GM19328 (cell line): ENCODE measurements around the gene HK1.

ENCODE experiments used
- ATAC-seq: cut with Tn5 transposase; IDR thresholded peaks from one replicate; pipeline ENCODE4 v1.9.1; 2021; ENCODE audit warnings: mild to moderate bottlenecking, moderate library complexity; ENCODE audit not compliant: unreplicated experiment

The HK1 gene

DNA sequence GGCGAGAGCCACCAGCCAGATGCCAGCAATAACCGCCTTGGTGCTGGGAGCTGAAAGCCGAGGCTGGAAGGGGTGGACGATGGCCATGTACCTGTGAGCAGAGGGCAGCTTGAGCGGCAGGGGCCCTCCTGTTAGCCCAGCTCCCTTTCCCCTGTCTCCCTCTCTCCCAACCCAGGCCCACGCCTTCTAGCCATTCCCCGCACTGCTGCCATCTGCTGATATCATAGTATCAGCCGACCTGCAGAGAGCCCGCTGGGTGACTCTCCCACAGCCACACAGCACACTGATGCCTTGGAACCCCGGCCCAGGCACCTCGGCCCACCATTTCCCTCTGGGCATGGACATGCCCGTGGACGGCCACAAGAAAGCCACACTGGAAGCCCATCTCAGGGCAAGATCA lies 136.8 kb downstream of the HK1 start:
- no peak for ATAC-seq

DNA sequence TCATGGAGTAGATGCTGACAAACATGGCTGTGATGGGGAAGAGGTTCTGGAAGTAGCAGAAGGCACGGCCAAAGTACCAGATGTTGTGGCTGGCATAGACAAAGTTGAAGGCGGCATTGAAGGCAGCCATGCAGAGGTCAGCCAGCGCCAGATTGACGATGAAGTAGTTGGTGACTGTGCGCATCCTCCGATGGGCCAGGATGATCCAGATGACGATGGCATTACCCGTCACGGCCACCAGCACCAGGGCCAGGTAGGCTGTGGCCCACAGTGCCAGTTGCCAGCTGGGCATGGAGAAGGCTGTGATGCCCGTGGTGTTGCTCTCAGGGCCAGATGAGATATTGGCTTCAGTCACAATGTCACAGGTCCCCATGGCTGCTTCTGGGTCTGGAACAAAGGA lies 137.7 kb downstream of the HK1 start:
- no peak for ATAC-seq

DNA sequence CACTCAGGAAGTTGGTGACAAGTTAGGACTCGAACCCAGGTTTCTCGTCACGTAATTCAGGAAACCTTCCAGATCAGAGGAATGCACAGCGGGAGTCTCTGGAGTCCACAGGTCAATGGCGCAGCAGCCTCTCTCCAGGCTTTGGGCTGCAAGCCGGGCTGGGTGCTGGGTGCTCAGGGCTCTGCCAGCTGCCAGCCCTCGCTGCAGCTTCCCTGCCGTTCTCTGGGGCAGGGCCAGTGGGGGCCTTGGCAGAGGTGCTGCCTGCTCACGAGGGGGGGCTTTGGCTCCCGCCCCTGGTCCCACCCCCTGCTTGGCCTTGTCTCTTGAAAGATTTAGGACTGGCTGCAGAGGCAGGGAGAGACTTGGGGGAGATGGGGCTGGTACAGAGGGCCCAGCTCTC lies 138.4 kb downstream of the HK1 start, which contains the start of gene TACR2:
TSS of gene TACR2 (minus strand) at position 224 of the 400 bp plus-strand sequence. CDS start 595 bp downstream, outside the sequence.
- no peak for ATAC-seq

DNA sequence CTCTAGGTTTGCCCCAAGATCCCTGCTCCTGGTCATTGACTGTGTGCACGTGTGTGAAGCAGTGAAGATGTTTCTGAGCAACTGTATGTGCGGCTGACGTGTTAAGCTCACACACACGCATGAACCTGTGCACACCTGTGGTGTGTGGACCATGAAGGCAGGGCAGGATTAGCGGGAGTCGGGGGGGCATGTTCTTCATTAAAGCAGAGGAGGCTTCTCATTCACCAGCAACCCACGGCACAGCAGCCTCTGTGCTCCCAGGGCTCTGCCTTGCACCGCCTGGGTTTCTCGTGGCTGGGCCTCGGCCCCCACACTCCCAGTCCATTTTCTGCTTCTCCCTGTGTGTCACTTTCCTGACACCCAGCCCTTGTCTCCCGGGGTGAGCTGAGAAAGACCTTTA lies 139.2 kb downstream of the HK1 start:
- no peak for ATAC-seq

DNA sequence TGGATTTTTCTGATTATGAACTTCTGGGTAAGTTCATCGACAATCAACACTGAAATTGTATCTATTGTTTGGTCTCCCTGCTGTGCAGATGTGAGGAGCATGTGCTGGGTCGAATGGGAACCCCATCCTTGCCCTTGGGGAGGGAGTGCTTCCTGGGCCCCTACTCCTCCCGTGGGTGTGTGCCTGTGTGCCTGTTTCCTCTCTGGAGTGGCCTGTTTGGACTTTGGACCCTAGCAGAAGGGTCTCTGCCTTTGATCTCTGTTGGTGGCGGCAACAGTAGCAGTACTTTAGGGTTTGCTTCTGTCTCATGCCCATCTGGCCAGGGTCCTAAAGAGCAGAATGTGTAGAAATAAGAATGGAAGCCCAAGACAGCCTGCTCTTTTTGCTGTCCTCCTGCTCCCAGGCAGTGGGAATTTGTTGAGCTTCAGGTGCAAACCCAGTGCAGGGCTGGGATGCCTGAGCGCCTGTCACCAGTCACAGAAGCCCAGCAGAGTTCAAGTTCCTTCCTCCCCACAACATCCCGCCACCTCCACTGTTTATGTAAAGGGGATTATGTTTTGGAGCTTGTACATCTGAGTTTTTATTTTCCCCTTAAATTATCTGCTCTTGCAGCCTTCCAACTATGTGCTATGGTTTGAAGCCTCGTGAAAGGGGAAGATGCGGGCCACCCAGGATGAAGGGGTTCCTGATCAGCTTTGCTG lies 139.9 kb downstream of the HK1 start:
- no peak for ATAC-seq

DNA sequence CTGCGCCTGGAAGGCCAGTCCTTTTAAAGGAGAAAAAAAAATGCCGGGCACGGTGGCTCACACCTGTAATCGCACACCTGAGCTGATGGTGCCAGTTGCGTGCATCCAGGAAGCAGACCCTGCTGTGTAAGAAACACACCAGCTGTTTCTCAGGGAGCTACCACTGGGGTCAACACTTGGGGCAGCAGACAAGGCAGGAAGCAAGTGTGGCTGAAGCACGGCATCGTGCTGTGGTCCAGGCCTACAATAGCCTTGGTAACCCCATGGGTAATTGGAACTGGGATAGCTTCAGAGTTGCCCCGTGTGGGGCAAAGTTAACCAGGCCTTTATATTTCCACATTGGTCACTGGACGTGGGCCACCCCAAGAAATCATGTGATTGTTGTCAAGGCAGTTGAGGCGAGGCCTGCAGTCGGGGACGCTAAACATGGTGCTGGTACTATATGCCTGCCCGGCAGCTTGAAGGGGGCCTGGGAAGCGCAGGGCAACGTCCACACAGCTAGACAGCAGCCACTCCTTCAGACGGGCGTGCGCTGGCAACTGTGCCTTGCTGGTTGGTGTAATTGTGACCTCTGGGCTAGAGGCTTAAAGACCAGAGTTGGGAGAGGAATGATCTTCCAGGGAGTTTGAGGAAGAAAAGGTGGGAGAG lies 140.9 kb downstream of the HK1 start:
- ATAC-seq: no peak

DNA sequence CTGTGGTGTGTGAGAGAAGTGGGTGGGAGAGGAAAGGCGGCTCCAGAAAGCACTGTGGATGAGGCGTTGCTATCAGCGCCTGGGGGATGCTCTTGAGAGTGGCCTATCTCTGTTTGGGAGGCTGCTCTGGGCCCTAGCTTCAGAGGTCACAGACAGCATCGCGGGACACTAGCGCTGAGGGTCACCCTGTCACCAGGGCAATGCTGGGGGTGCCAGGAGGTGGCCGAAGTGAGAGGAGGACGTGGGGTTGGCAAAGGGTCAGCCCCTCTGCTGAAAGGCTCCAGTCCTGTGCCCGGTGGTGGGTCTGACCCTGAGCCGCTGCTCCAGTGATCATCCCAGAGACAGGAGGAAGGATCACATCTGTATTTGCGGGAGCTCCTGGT lies 141.4 kb downstream of the HK1 start:
- ATAC-seq: no peak

DNA sequence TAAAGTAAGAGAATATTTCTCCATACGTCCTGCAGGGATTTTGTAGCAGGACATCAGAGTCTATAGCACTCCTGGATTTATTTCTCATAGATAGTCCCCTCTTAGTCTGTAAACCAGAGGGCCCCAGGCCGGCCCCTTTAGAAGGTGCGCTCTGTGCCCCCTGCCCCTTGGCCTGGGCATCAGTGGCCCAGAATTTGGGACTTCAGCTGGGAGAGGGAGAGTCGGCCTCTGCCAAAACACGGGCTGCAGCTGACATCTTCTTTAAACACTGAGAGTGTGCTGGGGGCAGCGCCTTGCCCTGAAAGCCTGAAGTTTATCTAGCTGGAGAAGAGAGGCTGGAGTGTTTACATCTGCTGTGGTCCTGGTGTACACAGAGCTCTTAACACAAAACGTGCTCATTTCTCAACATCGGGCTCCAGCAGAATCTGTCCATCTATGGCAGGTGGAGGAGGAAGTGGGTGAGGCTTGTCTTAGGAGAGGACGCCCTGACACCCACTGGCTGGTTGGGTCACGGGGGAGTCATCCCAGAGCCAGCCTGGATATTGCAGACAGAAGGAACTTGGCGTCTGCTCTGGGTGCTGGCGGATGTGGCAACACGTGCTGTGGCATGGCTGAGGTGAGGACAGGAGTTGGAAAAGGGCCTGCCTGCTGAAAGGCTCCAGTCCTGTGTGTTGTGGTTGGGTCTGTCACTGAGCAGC lies 143.5 kb downstream of the HK1 start:
- ATAC-seq: no peak

DNA sequence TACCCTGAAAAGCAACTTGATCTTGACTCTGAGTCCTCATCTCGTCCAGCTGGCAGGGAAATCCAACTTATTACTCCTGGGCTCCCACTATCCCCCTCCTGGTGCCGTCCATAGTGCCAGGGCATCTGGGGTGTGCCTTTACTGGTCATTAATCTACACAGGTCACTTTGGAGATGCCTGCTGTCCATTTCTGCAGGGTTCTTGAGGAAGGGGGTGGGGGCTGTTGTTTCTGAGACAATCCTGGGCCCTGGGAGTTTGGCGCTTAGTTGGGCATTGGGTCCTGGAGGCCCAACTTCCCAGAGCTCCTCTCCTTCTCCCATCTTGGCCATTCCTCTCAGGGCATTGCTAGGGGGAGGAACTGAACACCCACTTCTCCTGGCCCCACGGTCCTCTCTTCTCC lies 144.4 kb downstream of the HK1 start:
- ATAC-seq: no peak

DNA sequence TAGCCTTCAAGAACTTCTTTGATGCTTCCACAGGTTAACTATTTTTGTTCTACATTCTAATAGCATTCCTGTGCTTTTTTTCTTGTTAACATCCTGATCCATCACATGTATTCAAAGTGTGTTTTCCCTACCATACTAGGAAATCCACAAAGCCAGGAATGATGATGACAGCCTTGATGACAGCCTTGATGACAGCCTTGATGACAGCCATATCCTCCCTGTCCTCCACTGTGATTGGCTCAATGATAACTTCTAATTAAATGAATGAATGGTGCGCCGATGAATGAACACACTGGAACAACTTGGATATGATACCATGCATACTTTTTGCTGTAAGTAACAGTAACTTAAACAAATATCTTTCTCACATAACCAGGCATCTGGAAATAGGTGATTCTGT lies 146.7 kb downstream of the HK1 start:
- ATAC-seq: no peak

DNA sequence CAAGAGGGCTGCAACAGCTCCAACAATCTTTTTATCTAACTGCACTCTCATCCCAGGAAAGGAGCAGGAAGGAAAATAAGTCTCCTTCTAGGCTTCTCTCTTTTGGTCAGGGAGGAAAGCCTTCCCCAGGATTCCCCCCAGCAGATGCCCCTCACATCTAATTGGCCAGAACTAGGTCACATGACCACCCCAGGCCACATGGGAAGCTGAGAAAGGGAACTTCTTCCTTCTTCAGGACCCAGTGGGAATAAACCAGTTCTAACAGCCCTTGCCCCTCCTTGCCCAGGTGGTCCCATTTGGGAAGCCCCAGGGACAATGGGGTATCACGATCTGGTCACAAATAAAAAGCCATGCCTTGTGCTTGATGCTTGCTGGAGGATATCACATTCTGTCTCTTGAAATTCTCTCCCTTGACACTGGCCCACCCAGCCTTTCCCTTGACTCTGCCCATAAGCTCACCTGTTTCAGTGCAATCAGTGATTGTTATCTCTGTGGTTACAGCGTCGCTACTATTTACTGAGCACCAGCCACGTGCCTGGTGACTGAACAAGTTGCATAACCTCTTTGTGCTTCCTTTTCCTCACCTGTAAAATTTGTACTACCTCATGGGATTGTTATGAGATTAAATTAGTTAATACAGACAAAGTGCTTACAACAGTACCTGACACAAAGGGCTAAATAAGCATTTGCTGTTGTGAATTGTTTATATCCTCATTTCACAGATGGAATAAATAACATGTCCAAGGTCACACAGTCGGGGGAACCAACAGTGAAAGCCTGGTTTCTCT lies 147.4 kb downstream of the HK1 start:
- no peak for ATAC-seq

DNA sequence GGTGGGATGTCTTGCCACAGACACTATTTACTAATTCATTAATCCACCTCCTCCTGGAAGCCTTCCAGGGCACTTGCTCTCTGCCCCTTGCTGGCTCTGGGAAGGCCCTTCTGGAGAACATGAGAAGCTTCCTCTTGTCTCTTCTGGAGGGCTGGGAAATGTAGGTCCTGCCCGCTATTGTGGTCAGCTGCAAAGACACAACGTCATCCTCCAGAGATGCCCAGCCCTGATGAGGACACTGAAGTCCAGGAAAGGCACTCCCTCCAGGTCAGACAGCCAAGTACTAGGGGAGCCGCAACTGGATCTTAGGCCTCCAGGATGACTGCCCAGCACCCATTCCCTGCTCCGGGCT lies 148.1 kb downstream of the HK1 start:
- ATAC-seq: no peak

DNA sequence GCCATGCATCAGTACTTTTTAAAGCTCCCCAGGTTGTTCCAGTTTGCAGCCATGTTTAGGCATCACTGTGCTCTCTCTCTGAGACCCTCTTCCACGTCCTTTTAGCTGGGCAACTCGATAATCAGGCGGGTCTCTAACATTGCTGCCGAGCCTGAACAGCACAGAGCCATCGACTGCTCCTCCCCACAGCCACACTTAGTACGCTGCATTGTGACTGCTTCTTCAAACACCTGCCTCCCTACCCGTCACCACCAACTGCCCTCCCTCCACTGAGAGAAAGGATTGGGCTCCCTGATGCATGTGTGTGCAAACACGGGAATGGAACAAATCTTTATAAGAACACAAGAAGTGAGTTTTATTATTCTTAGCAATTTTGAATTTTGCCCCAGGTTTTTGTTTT lies 149.9 kb downstream of the HK1 start:
- ATAC-seq: no peak

DNA sequence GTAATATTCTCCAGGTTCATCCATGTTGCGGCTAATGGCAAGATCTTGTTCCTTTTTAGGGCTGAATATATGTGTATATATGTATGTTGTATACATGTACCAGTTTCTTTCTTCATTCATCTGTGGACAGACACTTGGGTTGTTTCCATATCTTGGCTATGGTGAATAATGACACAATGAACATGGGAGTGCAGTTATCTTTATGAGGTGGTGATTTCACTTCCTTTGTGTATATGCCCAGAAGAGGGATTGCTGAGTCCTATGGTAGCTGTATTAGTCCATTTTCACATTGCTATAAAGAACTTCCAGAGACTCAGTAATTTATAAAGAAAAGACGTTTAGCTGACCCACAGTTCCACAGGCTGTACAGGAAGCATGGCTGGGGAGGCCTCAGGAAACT lies 155.9 kb downstream of the HK1 start:
- ATAC-seq: no peak

DNA sequence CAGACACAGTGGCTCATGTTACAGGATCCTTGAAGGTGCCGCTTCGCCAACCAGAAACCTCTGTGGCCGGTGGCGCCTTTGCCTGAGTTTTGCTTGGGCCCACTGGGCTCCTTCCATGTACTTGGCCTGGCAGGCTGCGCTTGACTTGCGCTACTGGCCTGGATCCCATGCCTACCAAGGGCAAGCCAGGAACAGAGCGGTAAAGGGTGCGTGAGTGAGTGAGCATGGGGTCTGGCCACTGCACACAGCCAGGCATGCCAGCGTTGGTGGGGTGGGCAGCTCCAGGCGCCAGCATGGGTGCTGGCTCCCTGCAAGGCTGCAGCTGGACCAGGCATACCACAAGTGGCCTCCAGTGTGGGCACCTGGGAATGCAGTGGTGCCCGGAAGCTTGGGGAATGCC lies 156.6 kb downstream of the HK1 start:
- ATAC-seq: no peak

DNA sequence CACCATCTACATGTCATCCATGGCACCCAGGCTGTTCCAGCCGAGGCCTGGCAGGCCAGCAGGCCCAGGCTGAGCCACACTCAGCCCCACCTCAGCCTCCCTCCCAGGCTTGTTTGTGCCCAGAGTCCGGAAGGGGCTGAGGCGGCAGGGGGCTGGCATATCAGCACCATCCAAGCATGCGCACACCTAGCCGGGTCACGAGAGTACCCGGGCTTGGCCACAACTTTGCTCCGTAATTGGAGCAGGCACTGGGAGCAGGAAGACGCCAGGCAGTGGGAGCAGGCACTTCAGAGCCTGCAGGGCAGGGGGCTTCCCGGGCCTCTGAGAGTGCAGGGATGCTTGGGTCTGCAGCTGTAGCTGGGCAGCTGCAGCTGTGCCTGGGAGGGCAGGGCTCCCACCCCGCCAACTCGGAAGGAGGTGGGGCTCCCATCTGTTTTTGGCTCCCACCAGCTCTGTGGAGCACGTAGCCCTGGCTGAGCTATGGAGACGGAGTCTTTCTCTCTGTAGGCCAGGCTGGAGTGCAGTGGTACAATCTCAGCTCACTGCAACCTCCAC lies 157.7 kb downstream of the HK1 start:
- ATAC-seq: no peak

DNA sequence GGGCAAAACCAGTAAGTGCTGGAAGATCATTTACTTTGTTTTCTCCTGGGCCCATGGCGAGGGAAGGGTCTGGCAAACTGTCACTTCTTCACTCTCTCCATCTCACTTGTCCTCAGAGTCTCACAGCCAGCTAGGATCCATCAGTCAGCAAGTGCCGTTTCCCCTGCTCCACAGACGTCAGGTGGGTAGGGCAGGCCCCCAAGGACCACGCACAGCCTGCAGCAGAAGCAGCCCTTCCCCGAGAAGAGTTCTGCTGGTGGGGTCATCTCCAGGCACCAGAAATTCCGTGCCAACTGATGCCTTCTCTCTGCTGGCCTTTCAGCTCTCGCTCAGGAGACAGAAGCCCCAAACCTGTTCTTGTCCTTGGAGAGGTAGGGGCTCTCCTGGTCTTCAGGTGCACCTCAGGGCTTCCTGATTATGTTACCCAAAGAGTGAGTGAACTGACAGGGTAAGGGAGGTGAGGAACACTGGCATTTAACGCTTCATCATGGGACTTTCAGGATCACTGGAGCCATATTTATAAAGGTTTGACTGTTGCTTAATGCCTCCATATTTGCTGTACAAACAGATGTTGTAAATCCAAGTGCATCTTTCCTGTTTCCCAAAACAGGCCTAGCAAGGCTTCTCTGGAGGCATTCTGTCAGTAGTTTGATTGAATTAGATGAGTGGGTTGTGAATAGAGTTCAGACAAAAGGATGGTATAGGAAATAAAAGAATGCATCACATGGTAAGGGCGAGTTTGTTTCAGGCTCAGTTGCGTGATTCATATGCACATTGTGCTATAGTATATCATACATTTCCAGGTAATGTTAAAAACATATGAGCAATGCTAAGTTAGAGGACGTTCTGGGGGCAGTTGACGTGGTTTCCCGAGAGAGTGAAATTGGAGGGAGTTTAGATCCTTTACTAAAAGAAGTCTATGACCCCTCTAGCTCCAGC lies 159.3 kb downstream of the HK1 start:
- ATAC-seq: no peak

DNA sequence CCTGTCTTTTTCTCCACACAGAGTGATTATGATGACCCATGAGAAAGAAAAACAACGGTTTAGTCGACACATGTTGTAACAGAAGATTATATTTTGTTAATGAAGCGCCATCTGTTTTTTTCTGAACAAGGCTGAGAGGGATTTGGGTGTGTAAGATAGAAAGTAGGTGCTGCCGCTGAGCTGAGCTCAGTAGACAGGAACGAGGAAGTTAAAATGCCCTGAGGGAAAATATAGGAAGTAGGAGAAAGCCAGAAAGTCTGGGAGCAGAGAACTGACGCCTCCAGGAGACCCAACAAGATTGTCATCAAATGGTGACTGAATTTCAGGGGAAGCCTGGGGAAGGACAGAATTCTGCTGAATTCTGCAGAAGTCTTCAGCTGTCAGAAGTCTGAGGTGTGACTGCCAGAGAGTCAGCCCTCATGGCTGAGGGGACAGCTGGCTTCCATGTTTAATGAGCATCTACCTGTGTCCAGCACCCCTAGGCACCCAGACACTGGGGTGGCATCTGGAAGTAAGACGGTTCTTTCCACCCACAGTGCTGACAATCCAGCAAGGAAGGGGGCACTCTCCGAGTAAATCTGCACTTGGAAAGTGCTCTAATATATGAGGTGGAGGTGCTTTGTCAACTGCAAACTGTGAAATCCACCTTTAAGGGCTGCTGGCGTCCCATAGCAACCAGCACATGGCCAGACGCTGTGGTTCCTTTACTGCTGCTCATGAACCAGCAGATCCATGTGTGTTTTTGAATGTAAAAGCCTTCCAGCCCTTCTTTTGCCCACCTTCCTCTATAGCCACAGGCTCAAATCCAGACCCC lies 160.4 kb downstream of the HK1 start:
- no peak for ATAC-seq

DNA sequence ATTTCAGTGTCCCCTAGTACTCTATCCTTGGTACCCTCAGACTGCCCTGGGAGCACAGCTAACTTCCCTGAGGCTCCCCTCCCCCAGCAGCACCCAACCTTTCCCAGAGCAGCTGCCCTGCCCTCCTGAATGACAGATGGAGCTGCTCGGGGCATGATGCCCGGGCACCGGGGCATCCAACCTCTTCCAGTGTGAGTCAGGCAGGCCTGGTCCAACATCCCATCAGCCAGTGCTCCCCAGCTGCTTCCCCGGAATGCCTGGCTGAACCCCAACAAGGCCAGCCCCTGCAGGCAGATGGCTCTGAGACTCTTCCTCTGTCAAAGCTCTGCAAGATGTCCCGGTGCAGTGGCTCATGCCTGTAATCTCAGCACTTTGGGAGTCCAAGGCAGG lies 161.0 kb downstream of the HK1 start:
- ATAC-seq: no peak
